ENCODE data around the gene VSTM5.
"Not testable (repeated sequence)": the region's sequence is repeated elsewhere in the genome, so short reads cannot be mapped to it uniquely, and the experiment has no call there.

The VSTM5 gene

DNA sequence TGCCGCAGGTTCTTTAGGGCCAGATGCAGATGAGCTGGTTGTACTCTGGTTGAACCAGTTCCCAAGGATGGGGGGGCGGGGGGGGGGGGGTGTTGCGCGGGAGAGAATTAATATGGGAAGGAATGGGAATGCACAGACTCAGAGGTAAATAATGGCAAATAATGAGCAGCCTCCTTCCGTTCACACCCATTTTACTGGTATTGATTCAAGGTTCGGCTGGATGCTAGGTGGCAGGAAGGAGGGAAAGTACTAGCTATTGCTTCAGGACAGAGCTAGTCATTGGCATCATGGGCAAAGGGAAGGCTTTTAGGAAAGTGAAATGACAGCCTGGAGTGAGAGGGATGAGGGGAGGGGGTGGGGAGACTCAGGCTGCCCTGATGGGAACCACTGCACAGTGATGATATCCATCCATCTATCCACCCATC lies at the start of gene VSTM5:
VSTM5 (minus strand) TSS at position 25 of the 425 bp plus-strand sequence. CDS start 116 bp downstream, outside the sequence.
- no peak for DNase-seq

DNA sequence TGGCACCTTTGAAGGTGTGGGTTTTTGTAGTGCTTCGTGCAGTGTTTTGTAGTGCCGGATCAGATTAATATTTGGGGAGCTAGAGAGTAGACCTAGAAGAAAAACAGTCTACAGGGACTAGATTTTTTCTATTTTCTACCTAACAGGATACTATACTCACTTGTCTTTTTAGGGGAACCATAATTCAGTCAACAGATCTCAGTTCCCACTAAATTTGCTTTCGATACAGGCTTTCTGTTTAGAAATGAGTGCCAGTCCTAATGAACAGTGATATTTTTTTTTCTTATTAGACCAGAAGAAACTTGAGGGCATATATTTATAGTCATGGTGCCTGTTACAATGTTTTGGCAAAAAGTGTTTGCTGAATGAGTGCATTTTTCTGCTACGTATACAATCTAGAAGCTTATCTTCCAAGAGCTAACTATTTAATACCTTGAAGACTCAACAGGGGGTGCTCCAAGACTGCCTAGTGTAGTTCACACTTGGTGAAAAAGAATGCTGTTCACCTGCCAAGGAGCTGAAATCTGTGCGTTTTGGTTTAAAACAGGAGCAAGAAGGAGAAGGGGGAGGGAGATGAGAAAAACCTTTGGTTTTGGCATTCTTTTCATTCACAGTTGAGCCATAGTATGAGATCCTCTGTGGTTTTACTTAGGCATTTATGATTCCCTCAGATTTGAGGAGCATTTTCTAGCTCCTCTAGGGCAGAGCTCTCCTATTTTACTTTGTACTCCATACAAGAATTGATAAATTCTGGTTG lies 44.9 kb upstream of the VSTM5 start:
- DNase-seq: peak; percentile 38

DNA sequence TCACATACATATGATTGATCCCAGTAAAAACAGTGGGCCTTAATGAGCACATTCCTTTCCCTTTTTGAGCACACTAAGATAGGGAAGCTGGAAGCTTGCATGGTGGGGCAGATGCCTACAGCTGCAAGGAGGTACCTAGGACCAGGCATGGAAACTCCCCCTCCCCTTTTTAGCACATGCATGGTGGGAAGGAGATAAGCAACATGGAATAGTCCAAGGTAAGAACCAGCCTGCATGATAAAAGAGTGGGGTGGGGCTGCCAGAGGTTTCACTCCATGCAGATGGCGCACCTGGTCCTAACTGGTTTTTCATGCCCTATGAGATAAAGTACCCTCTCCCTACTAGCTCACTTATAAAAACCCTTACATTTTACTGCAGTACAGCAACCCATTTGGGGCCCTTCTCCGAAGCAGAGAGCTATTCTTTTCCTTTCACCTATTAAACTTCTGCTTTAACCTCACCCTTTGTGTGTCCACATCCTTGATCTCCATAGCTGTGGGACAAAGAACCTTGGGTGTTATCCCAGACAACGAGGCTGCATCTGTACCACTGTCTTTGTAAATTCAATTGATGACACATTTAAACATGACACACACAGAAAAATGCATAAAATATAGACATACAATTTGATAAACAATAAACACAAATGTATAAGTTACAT lies 40.1 kb upstream of the VSTM5 start:
- no peak for DNase-seq

GRCh38 chr11:93887111-93887510 lies 36.7 kb upstream of the VSTM5 start:
- no peak for DNase-seq

GRCh38 chr11:93879114-93879513 lies 28.7 kb upstream of the VSTM5 start:
- DNase-seq: not testable (repeated sequence)

DNA sequence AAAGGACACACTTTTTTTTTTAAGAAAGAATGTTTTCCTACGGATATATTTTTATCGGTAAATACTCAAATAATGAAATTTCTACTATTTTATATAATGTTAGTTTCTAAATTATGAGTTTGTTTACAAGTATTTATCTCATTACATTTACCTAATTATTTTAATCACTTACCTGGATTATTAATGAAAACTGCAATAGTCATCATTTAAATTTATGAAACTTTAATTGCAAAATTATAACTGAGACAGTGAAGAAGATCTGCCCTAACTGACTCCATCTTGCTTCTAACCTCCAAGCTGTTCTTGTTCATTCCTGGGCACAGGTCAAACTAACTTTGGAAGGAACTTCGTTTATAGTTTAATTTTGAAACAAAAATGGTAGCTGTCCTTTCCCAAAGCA lies 25.2 kb upstream of the VSTM5 start:
- DNase-seq: no peak

DNA sequence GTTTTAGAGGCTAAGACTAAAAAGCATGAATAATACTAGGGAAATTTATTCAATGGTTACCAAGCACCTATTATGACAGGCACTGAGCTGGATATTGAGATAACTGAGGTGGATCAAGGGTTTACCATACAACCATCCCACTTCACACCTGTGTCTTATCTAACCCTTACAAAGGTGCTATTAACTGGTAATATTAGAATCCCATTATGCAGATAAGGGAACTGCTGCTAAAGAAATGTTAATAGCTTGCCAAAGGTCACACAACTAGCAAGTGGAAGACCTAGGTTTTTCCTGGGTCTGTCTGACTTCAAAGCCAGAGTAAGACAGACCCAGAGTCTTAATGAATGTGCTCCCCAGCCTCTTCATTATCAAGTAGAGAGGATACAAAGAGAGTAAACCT lies 21.1 kb upstream of the VSTM5 start:
- DNase-seq: no peak

DNA sequence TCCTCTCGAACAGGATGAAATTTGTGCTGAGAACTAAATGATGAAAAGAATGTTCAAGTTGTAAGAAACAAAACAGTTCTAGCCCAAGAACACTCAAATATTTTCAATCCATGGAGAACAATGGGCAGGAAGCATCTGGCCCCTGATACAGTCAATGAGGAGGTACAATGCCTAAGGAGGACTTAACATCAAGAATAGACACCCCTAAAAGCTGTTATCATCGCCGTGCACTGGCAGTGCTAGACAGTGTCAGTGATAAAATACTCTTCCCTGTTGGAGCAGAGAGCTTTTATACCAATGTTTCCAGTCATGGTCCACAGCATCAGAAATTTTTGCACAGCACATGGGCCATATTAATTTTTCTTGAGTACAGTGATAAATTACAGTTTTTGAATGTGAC lies 20.2 kb upstream of the VSTM5 start:
- no peak for DNase-seq

DNA sequence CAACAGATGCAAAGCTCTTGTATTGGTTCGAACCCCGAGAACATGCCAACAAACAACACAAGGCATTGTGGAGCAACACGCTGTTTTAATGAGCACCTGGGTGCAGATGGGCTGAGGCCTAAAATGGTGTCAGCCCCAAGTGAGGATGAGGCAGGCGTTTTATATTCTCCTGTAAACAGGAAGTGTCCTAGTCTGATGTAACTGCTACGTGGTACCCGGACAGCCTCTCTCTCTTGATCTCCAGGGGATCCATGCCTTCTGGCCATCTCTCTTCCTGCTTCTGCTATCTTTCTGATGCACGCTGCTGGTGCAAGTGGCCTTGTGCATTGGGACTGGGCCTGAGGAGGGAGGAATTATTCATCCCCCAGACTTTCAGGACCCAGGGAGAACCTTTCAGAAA lies 19.4 kb upstream of the VSTM5 start:
- no peak for DNase-seq

DNA sequence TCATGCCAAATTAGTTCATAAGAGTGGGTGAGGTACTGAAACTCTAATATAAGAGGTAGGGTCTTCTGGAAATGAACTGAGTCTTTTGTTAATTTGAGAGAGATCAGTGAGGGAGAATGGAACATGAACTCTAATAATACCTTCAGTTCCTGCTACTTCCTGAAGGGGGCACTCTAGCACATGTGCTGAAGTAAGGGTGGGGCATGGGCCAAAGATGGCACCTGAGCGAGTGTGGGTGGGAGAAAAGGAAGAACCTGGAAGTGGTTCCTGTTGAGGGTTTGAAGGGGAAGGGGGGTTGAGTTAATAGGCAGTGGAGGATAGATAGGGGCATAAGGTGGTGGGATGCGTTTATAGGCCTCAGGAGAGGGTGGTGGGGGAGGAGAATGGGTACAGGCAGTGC lies 18.0 kb upstream of the VSTM5 start:
- DNase-seq: not testable (repeated sequence)

DNA sequence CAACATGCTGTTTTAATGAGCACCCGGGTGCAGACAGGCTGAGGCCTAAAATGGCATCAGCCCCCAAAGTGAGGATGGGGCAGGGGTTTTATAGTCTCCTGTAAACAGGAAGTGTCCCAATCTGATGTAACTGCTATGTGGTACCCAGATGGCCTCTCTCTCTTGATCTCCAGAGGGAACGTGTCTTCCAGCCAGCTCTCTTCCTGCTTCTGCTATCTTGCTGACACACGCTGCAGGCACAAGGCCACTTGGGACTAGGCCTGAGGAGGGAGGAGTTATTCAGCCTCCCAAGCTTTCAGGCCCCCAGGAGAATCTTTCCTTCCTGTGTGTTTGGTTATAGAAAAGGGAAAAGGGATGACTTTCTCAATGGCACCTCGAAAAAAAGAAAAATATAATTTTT lies 11.4 kb upstream of the VSTM5 start:
- no peak for DNase-seq

- no peak for DNase-seq
Observed at GRCh38 chr11:93858121-93858775, 7.8 kb upstream of the VSTM5 start.

- no peak for DNase-seq
Observed at GRCh38 chr11:93857413-93858120, 7.1 kb upstream of the VSTM5 start.

DNA sequence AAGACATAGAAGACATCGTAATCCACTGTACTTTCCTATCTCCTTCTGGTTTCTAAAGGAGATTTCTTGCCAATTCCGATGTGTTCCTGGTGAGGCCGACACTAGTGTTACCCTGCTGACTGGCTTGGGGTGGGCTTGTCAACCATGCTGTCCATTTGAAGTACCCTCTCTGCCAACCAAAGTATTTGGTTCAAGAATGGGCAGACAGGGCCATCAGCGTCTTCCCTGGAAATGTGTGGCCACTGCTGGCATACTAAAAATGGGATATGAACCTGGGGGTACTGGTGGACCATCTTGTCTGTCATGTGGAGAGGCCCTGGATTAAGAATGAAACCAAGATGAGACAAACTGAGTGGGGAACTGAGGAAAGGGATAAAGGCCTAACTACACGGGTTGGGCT lies 1.8 kb upstream of the VSTM5 start:
- DNase-seq: no peak

GRCh38 chr11:93849751-93850593 lies 446 bp downstream of the VSTM5 start:
- DNase-seq: peak; percentile 30

DNA sequence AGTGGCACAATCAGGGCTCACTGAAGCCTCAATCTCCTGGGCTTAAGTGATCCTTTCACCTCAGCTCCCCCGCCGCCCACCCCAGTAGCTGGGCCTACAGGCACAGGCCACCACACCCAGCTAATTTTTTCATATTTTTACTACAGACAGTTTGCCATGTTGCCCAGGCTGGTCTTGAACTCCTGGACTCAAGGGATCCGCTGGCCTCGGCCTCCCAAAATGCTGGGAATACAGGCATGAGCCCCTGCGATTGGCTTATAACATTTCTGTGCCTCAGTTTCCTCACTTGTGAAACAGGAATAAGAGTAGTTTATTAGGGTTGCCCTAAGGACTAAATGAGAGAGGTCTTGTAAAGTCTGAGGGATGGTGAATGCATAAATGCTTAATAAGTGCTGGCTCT lies 1.2 kb downstream of the VSTM5 start:
- no peak for DNase-seq

DNA sequence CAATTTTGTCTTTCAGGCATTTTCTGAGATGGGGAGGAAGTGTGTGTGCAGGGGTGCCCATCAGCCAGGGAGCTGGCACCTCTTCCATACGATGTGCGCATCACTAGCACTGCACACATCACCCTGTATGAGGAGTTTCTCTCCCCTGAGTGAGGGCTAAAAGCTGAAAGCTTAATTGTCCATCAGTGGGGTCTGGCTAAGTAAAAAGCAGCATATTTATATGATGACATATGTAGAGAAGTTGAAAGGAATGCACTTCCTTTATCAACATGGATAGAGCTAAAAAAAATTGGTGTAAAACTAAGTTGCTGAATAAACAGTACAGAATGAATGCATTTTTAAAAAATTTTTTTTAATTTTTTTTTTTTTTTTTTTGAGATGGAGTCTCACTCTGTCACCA lies 4.0 kb downstream of the VSTM5 start:
- no peak for DNase-seq

GRCh38 chr11:93845181-93846092 lies 5.0 kb downstream of the VSTM5 start:
- no peak for DNase-seq

GRCh38 chr11:93844568-93844967 lies 5.8 kb downstream of the VSTM5 start:
- no peak for DNase-seq

DNA sequence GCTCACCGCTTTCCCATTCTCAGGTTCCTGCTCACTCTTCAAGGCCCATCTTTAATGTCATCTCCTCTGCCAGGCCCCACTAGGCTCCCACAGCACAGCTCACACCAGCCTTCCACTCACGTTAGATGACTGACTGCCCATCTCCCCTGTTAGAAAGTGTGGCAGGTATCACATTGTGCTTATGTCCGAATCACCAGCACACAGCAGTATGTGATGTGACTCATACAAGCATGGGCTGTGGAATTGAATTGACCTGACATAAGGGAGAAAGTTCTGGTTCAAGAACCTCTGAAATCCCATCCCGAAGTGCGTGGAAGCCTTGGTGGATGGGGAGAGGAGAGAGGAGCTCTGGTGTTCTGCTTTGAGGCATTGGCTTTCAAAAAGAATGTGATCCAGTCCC lies 6.5 kb downstream of the VSTM5 start:
- DNase-seq: no peak

GRCh38 chr11:93842461-93842860 lies 8.0 kb downstream of the VSTM5 start:
- DNase-seq: no peak

Measured in NCI-H748 treated with DMSO at 0.1 percent for 48 hours (cell line).